ENCODE data around the gene PDE6H. TPM values are rescaled to one million over a fixed set of nuclear protein-coding genes. Genes with fewer than 3 reads are reported as not detected.

The PDE6H gene
- total RNA-seq, 1 donor: not detected

- no peaks in the 10 kb centered on the region for H4K20me1 ChIP-seq (ENCODE audit: insufficient read depth, low read length)
- no peak overlapping the region for H3K27ac ChIP-seq (ENCODE audit: low read depth, low read length)
- H3K4me2 ChIP-seq (ENCODE audit: insufficient read depth, low read length): no peak overlapping the region
- H3K4me3 ChIP-seq (ENCODE audit: insufficient read depth, low read length): no peak overlapping the region
- H3K36me3 ChIP-seq (ENCODE audit: insufficient read depth, low read length): no peaks in the 10 kb centered on the region
- no peak for TF ChIP-seq CTCF (IDR thresholded peaks at IDR 0.05; ENCODE audit: extremely low read depth, low read depth, low read length)
- H3K9me3 ChIP-seq (ENCODE audit: low read depth, low read length): no peaks in the 10 kb centered on the region
- H3K79me2 ChIP-seq (ENCODE audit: insufficient read depth, low read length): no peaks in the 10 kb centered on the region
- DNase-seq (ENCODE audit: insufficient read length, low spot score, missing footprints): peak; percentile 10
- H2AFZ ChIP-seq (ENCODE audit: low read length): no peak overlapping the region
- H3K27me3 ChIP-seq (ENCODE audit: insufficient read depth, low read length): no peaks in the 10 kb centered on the region
- no peaks in the 10 kb centered on the region for H3K4me1 ChIP-seq (ENCODE audit: insufficient read depth, low read length)
Observed at GRCh38 chr12:14982562-14982961, 9.7 kb downstream of the PDE6H start.

- Histone ChIP-seq H3K9me3 (ENCODE audit: low read depth, low read length) (no peaks in the 10 kb centered on the region), H3K4me2 (ENCODE audit: insufficient read depth, low read length) (no peak overlapping the region), H3K79me2 (ENCODE audit: insufficient read depth, low read length) (no peaks in the 10 kb centered on the region), H3K27ac (ENCODE audit: low read depth, low read length) (no peak overlapping the region), H3K27me3 (ENCODE audit: insufficient read depth, low read length) (no peaks in the 10 kb centered on the region), H3K4me3 (ENCODE audit: insufficient read depth, low read length) (no peak overlapping the region), H3K4me1 (ENCODE audit: insufficient read depth, low read length) (no peaks in the 10 kb centered on the region), H3K36me3 (ENCODE audit: insufficient read depth, low read length) (no peaks in the 10 kb centered on the region), H2AFZ (ENCODE audit: low read length) (no peak overlapping the region), H4K20me1 (ENCODE audit: insufficient read depth, low read length) (no peaks in the 10 kb centered on the region)
- TF ChIP-seq CTCF (IDR thresholded peaks at IDR 0.05; ENCODE audit: extremely low read depth, low read depth, low read length): no peak
- DNase-seq (ENCODE audit: insufficient read length, low spot score, missing footprints): no peak
Observed at GRCh38 chr12:14982991-14983390, 10.1 kb downstream of the PDE6H start.

GRCh38 chr12:14984036-14984435 is 11.2 kb downstream of the PDE6H start:
- Histone ChIP-seq H3K36me3 (ENCODE audit: insufficient read depth, low read length) (no peaks in the 10 kb centered on the region), H3K27me3 (ENCODE audit: insufficient read depth, low read length) (no peaks in the 10 kb centered on the region), H2AFZ (ENCODE audit: low read length) (no peak overlapping the region), H3K9me3 (ENCODE audit: low read depth, low read length) (no peaks in the 10 kb centered on the region), H3K79me2 (ENCODE audit: insufficient read depth, low read length) (no peaks in the 10 kb centered on the region), H3K4me1 (ENCODE audit: insufficient read depth, low read length) (no peaks in the 10 kb centered on the region), H3K4me3 (ENCODE audit: insufficient read depth, low read length) (no peak overlapping the region), H3K4me2 (ENCODE audit: insufficient read depth, low read length) (no peak overlapping the region), H3K27ac (ENCODE audit: low read depth, low read length) (no peak overlapping the region), H4K20me1 (ENCODE audit: insufficient read depth, low read length) (no peaks in the 10 kb centered on the region)
- no peak for DNase-seq (ENCODE audit: insufficient read length, low spot score, missing footprints)
- no peak for TF ChIP-seq CTCF (IDR thresholded peaks at IDR 0.05; ENCODE audit: extremely low read depth, low read depth, low read length)

- DNase-seq (ENCODE audit: insufficient read length, low spot score, missing footprints): no peak
- no peaks in the 10 kb centered on the region for H3K36me3 ChIP-seq (ENCODE audit: insufficient read depth, low read length)
- H4K20me1 ChIP-seq (ENCODE audit: insufficient read depth, low read length): no peaks in the 10 kb centered on the region
- H3K4me2 ChIP-seq (ENCODE audit: insufficient read depth, low read length): no peak overlapping the region
- no peaks in the 10 kb centered on the region for H3K79me2 ChIP-seq (ENCODE audit: insufficient read depth, low read length)
- no peak for TF ChIP-seq CTCF (IDR thresholded peaks at IDR 0.05; ENCODE audit: extremely low read depth, low read depth, low read length)
- no peak overlapping the region for H3K27ac ChIP-seq (ENCODE audit: low read depth, low read length)
- H2AFZ ChIP-seq (ENCODE audit: low read length): no peak overlapping the region
- no peaks in the 10 kb centered on the region for H3K27me3 ChIP-seq (ENCODE audit: insufficient read depth, low read length)
- no peaks in the 10 kb centered on the region for H3K4me1 ChIP-seq (ENCODE audit: insufficient read depth, low read length)
- H3K4me3 ChIP-seq (ENCODE audit: insufficient read depth, low read length): no peak overlapping the region
- no peaks in the 10 kb centered on the region for H3K9me3 ChIP-seq (ENCODE audit: low read depth, low read length)
Observed at GRCh38 chr12:14984766-14985285, 12.0 kb downstream of the PDE6H start.
